Large intestine (tissue), 1 donor: ENCODE data around the gene SLC31A1. TPM values are rescaled to one million over a fixed set of nuclear protein-coding genes. Genes with fewer than 3 reads are reported as not detected.

ENCODE experiments used
- polyA plus RNA-seq: library from polyadenylated mRNA; unstranded; fragments of 120-200 nt; gene quantifications from one replicate; pipeline ENCODE4 v1.2.1, GENCODE V29; 2013

SLC31A1 gene
- polyA plus RNA-seq, 1 donor: 32.2 TPM

Other genes starting within 250 kb of the SLC31A1 start
- gene ZNF883, start 209.4 kb upstream of the SLC31A1 start, polyA plus RNA-seq: 2.6 TPM
- 3.3 TPM for gene ZFP37, start 164.8 kb upstream of the SLC31A1 start, polyA plus RNA-seq
- gene SLC31A2, start 70.5 kb upstream of the SLC31A1 start, polyA plus RNA-seq: 11.4 TPM
- 23.1 TPM for gene FKBP15, start 267 bp upstream of the SLC31A1 start, polyA plus RNA-seq
- 39.7 TPM for gene CDC26, start 54.0 kb downstream of the SLC31A1 start, polyA plus RNA-seq
- gene PRPF4, start 54.1 kb downstream of the SLC31A1 start, polyA plus RNA-seq: 22.8 TPM
- 0.91 TPM for gene RNF183, start 81.8 kb downstream of the SLC31A1 start, polyA plus RNA-seq
- gene WDR31, start 118.7 kb downstream of the SLC31A1 start, polyA plus RNA-seq: 2.8 TPM
- gene BSPRY, start 128.0 kb downstream of the SLC31A1 start, polyA plus RNA-seq: 9.5 TPM
- 155 TPM for gene HDHD3, start 155.4 kb downstream of the SLC31A1 start, polyA plus RNA-seq
- gene ALAD, start 179.7 kb downstream of the SLC31A1 start, polyA plus RNA-seq: 48.8 TPM
- 48.0 TPM for gene POLE3, start 189.1 kb downstream of the SLC31A1 start, polyA plus RNA-seq
- 0.84 TPM for gene C9orf43, start 189.2 kb downstream of the SLC31A1 start, polyA plus RNA-seq
- gene RGS3, start 242.2 kb downstream of the SLC31A1 start, polyA plus RNA-seq: 33.0 TPM